HepG2 (cell line): ENCODE results near the gene GPATCH8. TPM values are rescaled to one million over a fixed set of nuclear protein-coding genes. Genes with fewer than 3 reads are reported as not detected.

ENCODE experiments used
- AHDC1 ChIP-seq: sonication (generic); formaldehyde crosslinking; IDR thresholded peaks from 2 replicates; pipeline ENCODE4 v1.5.1; 2020; ENCODE audit warnings: mild to moderate bottlenecking, missing genetic modification reagents, borderline replicate concordance
- ARID3A ChIP-seq: IDR thresholded peaks from 2 replicates; pipeline ENCODE4 v1.6.1; 2012; ENCODE audit warnings: low read depth, low read length, improper control_type of control experiment
- IRF2 ChIP-seq: IDR thresholded peaks from 2 replicates; pipeline ENCODE4 v1.6.1; 2018; ENCODE audit warnings: missing genetic modification reagents, missing compliant biosample characterization
- RBM22 ChIP-seq: fragments of 200-400 bp; formaldehyde crosslinking; optimal IDR thresholded peaks from 2 replicates; pipeline ENCODE3; 2017; ENCODE audit warnings: mild to moderate bottlenecking, low read length, moderate library complexity
- SIX4 ChIP-seq: sonication (generic); formaldehyde crosslinking; IDR thresholded peaks from 2 replicates; pipeline ENCODE4 v1.4.0; 2020; ENCODE audit warnings: missing genetic modification reagents
- ZNF766 ChIP-seq: sonication (generic); formaldehyde crosslinking; IDR thresholded peaks from 2 replicates; pipeline ENCODE4 v1.5.0; 2020; ENCODE audit warnings: missing genetic modification reagents, borderline replicate concordance
- ZNF784 ChIP-seq: sonication (generic); formaldehyde crosslinking; IDR thresholded peaks from 2 replicates; pipeline ENCODE4 v1.5.1; 2020; ENCODE audit warnings: missing genetic modification reagents, mild to moderate bottlenecking, borderline replicate concordance
- polyA plus RNA-seq, 8 experiments: library from polyadenylated mRNA; depleted of rRNA in 3 of 8; stranded (reverse) in 7 of 8; unstranded in 1 of 8; fragments of >200 nt; fragmentation: Illumina TruSeq in 4 of 8; extraction: Trizol in 4 of 8; gene quantifications; 2 replicates each; pipeline versions ENCODE4 v1.2.1 to v1.2.3, GENCODE V29; 2011 to 2016; ENCODE audit warnings: low read depth in 4 of 8, missing spikeins in 1 of 8, mixed read lengths in 1 of 8; ENCODE audit not compliant: insufficient read depth in 1 of 8
- total RNA-seq, 5 experiments: library from RNA; depleted of rRNA; stranded (reverse); fragments of >200 nt; fragmentation: Illumina TruSeq; extraction: Trizol; gene quantifications; 2 replicates each; pipeline ENCODE4 v1.2.3, GENCODE V29; 2016; ENCODE audit warnings: low read depth in 1 of 5

GPATCH8 gene
- total and polyA plus RNA-seq, 2 of the 13 experiments (the other 11 are each of a cell fraction or from before 2014, with no cell fraction given): 20.7 to 21.5 TPM

GRCh38 chr17:44465276-44465675, 37.9 kb downstream of the GPATCH8 start (continued):
- TF ChIP-seq AHDC1 (CRISPR knock-in tag): no peak
- no peak for TF ChIP-seq RBM22
- no peak for TF ChIP-seq ZNF766 (CRISPR knock-in tag)
- no peak for TF ChIP-seq SIX4
- no peak for TF ChIP-seq ZNF784 (CRISPR knock-in tag)
- TF ChIP-seq IRF2 (CRISPR knock-in tag): no peak
- no peak for TF ChIP-seq ARID3A
